Muscle of arm (tissue), 14 donors: ENCODE measurements around the gene APOH. TPM values are rescaled to one million over a fixed set of nuclear protein-coding genes. Genes with fewer than 3 reads are reported as not detected.
"Not testable (repeated sequence)": the region's sequence is repeated elsewhere in the genome, so short reads cannot be mapped to it uniquely, and the experiment has no call there.

Source experiments
- DNase-seq: peaks from one replicate; pipeline ENCODE4 v3.0.0-alpha.2; 2013
- long read RNA-seq, 11 donors: transcript quantifications; one replicate each; lab custom pipeline, GENCODE V29; 2026
- polyA plus RNA-seq, 12 donors: library from polyadenylated mRNA; unstranded; fragments of 120-200 nt; gene quantifications; one replicate each; pipeline ENCODE4 v1.2.1, GENCODE V29; 2013; ENCODE audit not compliant: insufficient read length in 12 of 12

Gene APOH
- 10 to 100 TPM in 1 of 12 donors, 1 to 10 TPM in 2, under 1 TPM in 5, not detected in 4; 0.27 to 19.8 (median 0.60) TPM for polyA plus RNA-seq
- long read RNA-seq, donor 1, transcript APOH-201 (8 exons, 1,176 nt), result major isoform, 13 of 31 reads
- long read RNA-seq, donor 1, partial matches to known transcripts, result 18 of 31 reads
- long read RNA-seq, donor 1, other reads (novel, unspliced or antisense), result 0 of 31 reads
- long read RNA-seq, donor 2, result 0 reads
- long read RNA-seq, donor 3, result 0 reads
- long read RNA-seq, donor 4, result 0 reads
- long read RNA-seq, donor 5, result 0 reads
- long read RNA-seq, donor 6, result 0 reads
- long read RNA-seq, donor 7, result 0 reads
- long read RNA-seq, donor 8, result 0 reads
- long read RNA-seq, donor 9, result 0 reads
- long read RNA-seq, donor 10, result 0 reads
- long read RNA-seq, donor 11, result 0 reads

- DNase-seq, result no peak
Observed at GRCh38 chr17:66228887-66229782, at the start of gene APOH. TSS of gene APOH (minus strand) at chr17:66229415. CDS start at chr17:66229379, 36 bp downstream.

GRCh38 chr17:66277191-66277590 is 48.0 kb upstream of the APOH start:
- DNase-seq, result no peak

GRCh38 chr17:66276328-66276937 is 47.2 kb upstream of the APOH start:
- DNase-seq, result peak; percentile 22

- no peak for DNase-seq
Observed at GRCh38 chr17:66275651-66276050, 46.4 kb upstream of the APOH start.

- no peak for DNase-seq
Observed at GRCh38 chr17:66273586-66273848, 44.3 kb upstream of the APOH start.

- DNase-seq, result peak; percentile 57
Observed at GRCh38 chr17:66272811-66273585, 43.8 kb upstream of the APOH start.

GRCh38 chr17:66271512-66271911 is 42.3 kb upstream of the APOH start:
- no peak for DNase-seq

- no peak for DNase-seq
Observed at GRCh38 chr17:66270106-66270505, 40.9 kb upstream of the APOH start.

- DNase-seq, result peak; percentile 30
Observed at GRCh38 chr17:66268247-66268927, 39.2 kb upstream of the APOH start.

- no peak for DNase-seq
Observed at GRCh38 chr17:66264696-66265095, 35.5 kb upstream of the APOH start.

GRCh38 chr17:66262767-66263166 is 33.6 kb upstream of the APOH start:
- no peak for DNase-seq

- DNase-seq, result no peak
Observed at GRCh38 chr17:66260688-66261087, 31.5 kb upstream of the APOH start.

- DNase-seq, result no peak
Observed at GRCh38 chr17:66260275-66260674, 31.1 kb upstream of the APOH start.

GRCh38 chr17:66255527-66255971 is 26.3 kb upstream of the APOH start:
- DNase-seq, result no peak

- peak; percentile 70 for DNase-seq
Observed at GRCh38 chr17:66255112-66255511, 25.9 kb upstream of the APOH start.

GRCh38 chr17:66253458-66253857 is 24.2 kb upstream of the APOH start:
- not testable (repeated sequence) for DNase-seq

- DNase-seq, result no peak
Observed at GRCh38 chr17:66250686-66251085, 21.5 kb upstream of the APOH start.

GRCh38 chr17:66248285-66248684 is 19.1 kb upstream of the APOH start:
- DNase-seq, result no peak

- no peak for DNase-seq
Observed at GRCh38 chr17:66241839-66242238, 12.6 kb upstream of the APOH start.

- no peak for DNase-seq
Observed at GRCh38 chr17:66240630-66241029, 11.4 kb upstream of the APOH start.

GRCh38 chr17:66240013-66240412 is 10.8 kb upstream of the APOH start:
- no peak for DNase-seq
